Activated CD4-positive, CD25-positive, alpha-beta regulatory T cell (primary cell): Measurements from ENCODE around the gene TDRD1.
"Not testable (repeated sequence)": the region's sequence is repeated elsewhere in the genome, so short reads cannot be mapped to it uniquely, and the experiment has no call there.

Experiments used
- DNase-seq, 4 experiments: peaks; one replicate each; lab custom pipeline; 2025; lab: John Stamatoyannopoulos, UW

TDRD1 gene

DNA sequence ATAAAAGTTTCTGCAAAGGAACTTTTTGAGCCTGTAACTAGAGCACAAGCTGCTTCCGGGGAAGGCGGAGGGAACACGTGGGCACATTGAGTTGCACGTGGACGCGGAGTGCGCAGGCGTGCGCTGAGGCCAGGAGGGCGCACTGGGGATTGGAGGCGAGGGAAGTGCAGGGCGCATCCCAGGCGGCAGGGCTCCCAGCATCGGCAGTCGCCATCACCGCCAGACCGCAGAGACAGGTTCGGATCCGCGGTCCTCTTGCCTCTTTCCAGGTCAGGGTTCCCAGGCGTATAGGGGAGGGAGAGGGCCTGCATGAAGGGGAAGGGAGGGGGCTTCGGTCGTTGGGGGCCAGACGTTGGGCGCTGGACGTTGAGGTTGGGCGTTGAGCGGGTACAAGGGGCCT is at the start of gene TDRD1:
TSS of gene TDRD1 (plus strand) at position 206 of the 400 bp plus-strand sequence. CDS start 8,479 bp downstream, outside the sequence.
- no peak for DNase-seq

DNA sequence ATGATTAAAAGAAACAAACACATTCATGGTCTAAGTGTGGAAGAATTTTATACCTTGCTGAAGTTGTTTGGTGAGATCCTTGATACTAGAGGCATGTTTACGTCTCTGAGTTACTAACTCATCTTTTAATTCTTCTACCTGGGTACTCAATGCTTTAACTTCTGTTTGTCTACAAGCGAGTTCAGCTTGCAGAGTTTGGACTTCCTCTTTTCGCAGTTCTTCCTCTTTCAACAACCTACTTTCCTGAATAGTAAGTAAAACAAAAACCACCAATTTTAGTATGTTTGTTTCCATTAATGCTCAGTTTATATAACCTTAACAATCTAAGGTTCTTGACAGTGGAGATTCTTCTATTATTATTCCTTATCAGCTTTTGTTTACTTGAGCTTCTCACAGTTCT is 48.1 kb upstream of the TDRD1 start:
- no peak for DNase-seq

DNA sequence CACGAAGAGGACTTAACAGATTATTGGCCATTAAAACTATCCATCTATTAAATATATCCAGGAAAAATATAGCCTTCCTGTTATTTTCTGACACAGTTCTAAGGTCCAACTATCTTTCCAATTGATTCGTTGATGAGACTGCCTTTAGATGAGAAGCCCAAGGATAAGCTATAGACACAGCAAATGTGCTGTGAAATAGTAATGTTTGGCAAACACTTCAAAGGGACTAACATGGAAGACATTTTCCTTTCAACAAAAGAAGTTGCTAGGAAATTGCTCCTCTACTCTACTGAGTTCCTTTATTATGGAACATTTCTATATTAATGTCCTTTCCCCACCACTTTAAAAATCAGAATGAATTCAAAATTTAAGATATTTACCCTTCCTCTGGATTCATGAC is 43.7 kb upstream of the TDRD1 start:
- no peak for DNase-seq

DNA sequence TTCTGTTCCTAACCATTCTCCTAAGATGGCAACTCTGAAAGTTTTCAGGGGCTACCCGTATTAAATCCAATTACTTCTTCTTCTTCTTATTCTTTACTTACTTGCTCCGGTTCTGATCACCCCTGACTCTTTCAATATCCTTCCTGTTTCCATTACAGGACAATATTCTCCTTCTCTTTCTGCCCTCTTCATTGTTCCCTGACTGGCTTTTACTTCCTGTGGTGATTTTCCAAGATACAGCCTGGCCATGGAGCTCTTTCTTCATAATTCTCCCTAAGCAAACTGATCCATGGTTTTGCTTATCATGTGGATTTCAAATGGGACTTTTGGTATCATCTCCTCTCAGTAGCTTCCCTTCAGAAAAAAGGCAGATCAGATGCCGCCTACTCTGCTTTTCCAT is 40.6 kb upstream of the TDRD1 start:
- DNase-seq = no peak

DNA sequence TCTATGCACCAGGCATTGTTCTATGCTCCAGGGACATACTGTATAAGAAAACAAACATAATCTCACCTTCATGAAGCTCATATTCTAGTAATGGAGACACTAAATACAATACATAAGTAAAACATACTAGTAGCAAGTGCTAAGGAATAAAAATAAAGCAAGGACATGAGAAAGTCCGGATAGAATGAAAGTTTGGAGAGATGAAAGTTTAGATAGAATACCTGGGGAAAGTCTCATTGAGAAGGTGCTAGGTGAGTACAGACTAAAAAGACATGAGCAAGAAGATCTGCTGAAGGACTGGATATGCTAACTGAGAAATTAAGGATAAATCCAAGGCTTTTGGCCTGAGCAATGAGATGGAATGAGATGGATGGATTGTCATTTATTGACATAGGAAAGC is 39.1 kb upstream of the TDRD1 start:
- no peak for DNase-seq

- not testable (repeated sequence) for DNase-seq
Measured at GRCh38 chr10:114140827-114141226, 38.3 kb upstream of the TDRD1 start.

GRCh38 chr10:114142018-114142417 is 37.1 kb upstream of the TDRD1 start:
- no peak for DNase-seq

DNA sequence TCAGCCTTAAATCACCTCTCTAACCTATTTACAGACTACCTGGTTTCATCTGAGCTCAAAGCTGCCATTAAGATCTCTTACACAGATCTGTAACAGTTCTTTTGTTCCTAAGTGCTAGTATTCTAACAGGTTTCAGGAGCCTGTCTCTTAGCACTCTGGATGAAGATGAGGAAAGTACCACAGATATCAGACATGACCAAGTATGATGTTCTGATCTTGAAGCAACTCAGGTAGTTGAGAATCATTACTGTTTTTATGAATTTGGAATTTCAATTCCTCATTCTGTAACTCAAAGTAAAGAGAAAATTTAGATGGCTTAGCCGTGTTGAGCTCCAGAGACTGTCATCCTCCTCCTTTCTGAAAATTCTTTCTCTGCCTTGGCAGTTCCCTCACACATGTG is 36.0 kb upstream of the TDRD1 start:
- no peak for DNase-seq

DNA sequence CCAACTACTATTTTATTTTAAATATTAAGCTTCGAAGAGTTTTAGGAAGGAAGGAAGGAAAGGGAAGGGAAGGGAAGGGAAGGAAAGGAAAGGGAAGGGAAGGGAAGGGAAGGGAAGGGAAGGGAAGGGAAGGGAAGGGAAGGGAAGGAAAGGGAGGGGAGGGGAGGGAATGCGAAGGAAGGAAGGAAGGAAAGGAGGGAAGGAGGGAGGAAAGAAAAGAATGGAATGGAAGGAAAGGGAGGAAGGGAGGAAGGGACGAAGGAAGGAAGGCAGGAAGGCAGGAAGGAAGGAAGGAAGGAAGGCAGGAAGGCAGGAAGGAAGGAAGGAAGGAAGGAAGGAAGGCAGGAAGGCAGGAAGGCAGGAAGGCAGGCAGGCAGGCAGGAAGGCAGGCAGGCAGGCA is 29.7 kb upstream of the TDRD1 start:
- not testable (repeated sequence) for DNase-seq

- no peak for DNase-seq
Measured at GRCh38 chr10:114151486-114151885, 27.7 kb upstream of the TDRD1 start.

DNA sequence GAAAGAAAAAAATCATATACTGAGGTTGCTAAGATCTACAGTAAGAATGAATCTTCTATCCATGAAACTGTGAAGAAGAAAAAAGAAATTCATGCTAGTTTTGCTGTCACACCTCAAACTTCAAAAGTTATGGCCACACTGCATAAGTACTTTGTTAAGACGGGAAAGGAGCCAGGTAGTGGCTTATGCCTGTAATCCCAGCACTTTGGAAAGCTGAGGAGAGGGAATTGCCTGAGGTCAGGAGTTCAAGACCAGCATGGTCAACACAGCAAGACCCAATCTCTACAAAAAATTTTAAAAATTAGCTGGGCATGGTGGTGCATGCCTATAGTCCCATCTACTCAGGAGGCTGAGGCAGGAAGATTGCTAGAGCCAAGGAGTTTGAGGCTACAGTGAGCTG is 27.3 kb upstream of the TDRD1 start:
- DNase-seq = no peak

GRCh38 chr10:114157912-114158311 is 21.2 kb upstream of the TDRD1 start:
- DNase-seq = no peak

DNA sequence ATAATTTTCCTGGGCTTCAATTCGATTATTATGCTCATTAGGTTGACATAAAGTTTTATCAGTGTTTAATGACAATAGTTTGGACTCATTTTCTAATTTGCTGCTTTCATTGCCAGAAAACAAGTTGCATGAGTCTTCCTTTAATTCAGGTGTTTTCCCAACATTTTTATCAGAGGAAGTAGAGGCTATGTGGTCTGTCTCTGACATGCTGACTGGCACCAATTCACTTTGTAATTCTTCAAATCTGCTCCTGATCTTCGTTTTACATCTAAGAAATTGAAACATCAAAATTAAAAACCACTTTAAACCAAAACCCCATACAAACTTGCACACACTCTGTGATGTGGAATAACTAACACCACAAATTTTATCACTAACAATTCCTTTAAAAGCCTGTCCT is 16.1 kb upstream of the TDRD1 start:
- no peak for DNase-seq

- no peak for DNase-seq
Measured at GRCh38 chr10:114166043-114166442, 13.1 kb upstream of the TDRD1 start.

DNA sequence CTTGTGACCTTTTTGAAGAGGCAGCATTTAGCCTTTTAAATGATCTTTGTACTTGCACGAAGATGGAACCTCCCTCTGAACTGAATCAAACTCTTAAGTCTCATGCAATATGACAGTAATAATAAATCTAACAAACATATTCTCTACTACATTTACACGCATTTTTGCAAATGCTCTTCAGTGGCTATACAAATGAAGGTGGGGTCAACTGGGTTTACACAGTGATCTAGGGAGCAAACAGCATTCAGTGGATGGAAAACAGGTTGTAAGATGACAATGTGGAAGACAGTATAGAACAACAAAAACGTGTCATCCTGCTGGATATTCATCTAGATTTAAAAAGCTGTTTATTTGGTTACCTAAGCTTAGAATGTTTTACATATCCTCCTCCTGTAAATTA is 12.7 kb upstream of the TDRD1 start:
- DNase-seq = no peak

GRCh38 chr10:114167985-114168384 is 11.2 kb upstream of the TDRD1 start:
- DNase-seq = no peak

- no peak for DNase-seq
Measured at GRCh38 chr10:114168450-114169009, 10.6 kb upstream of the TDRD1 start.

DNA sequence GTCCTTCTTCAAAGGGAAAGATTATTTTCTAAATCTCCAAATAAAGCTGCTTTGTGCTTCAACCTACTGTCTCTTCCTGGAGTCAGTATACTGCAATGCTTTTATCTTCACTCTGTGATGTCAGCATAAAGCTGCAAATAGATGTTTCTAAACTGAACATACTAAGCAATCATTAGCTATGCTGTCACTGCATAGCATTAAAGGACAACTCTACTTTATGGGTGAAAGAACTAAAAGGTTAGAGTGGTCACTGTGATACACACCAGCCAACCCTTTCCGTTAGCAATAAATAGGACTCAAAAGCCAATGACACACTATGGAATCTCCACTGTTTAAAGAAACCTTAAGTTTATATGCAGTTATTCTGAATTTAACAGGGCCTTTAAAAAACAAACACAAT is 6.9 kb upstream of the TDRD1 start:
- DNase-seq = no peak

DNA sequence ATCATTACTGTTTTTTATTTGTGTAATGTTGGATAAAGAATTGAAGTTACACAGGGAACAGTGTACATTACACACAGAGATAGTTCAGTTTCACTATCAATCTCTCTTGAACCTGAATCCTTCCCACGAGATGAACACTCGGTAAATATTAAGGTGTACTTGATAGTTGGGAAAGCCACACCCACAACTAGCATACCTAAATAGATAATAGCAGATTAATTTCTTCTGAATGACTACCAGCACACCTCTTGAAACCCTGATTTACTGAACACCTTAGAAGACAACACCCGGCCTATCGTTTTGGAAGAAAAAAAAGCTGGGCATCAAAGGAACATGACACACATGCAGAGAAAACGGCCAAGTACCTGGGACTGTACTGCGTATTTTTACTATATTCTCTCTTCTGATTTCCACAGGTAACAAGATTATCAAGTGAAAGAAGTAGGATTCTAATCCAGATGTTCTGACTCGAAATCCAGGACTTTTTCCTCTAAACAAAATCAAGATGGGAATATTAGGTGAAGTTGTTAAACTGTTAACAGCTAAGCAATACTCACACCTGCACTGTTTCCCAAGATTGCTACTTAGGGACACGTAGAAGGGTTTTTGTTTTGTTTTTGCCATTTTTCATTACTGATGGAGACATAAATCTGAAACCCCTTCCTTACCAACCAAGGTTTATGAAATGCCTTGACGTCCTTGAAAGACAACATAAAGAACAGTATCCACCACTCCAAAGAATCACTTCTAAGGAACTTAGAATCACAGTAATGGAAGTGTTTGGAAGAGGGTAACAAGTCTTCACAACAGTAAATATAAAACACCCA is 6.2 kb upstream of the TDRD1 start:
- no peak for DNase-seq

DNA sequence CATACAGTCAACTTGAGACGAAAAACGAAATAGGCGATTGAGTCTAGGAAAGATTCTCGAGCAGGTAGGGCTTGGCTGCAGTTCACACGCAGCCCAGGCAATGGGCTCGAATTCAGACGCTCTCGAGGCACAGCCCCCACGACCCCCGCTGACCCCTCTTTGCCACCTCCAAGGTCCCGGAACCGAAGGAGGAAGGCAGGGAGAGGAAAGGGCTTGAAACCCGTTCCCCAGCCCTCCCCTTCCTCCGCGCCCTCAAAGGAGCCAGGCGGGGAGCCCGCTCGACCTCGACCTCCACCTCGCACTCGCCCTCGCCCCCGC is 5.6 kb upstream of the TDRD1 start:
- no peak for DNase-seq

DNA sequence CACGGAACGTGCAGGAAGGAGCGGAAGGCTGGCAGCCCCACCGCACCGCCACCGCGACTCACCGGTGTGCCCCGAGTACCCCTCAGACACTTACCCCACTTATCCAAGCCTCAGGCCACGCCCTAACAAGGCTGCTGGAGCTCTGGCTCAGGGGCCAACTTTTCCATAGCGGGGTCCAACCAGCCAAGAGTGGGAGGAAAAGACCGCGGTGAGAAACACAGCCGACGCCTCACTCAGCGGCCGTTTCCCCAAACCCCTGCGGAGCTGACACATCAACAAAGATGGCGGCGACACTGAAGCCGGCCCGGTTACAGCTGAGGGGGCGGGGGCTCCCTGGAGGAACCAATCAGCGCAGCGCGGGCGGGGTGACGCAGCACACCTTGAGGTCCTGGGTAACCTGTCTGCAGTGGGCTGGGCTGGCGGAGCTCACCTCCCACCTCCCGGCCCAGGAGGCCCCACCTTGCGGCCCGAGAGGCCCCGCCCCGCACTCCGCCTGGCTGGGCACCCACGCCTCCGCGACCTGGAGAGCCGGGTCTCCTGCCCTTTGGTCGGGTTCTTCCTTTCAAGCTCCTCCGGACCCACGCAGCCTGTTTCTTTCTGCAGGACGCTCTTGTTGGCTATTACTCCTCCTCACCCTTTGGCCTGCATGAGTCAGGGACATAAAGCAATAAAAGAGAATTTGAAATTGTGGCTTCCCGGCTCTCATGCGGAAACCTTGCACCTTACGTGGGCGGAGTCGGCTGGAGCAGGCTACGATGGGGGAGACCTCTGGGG is 5.0 kb upstream of the TDRD1 start, which contains the start of gene CCDC186:
TSS of gene CCDC186 (minus strand) at position 283 of the 774 bp plus-strand sequence. CDS start 10,935 bp downstream, outside the sequence.
- DNase-seq = peak; percentile 91 to 98 (median 96)

GRCh38 chr10:114174695-114175188 is 4.4 kb upstream of the TDRD1 start:
- DNase-seq = no peak

GRCh38 chr10:114175667-114176066 is 3.5 kb upstream of the TDRD1 start:
- DNase-seq = no peak
